Measurements from ENCODE around the gene AHDC1. TPM values are rescaled to one million over a fixed set of nuclear protein-coding genes. Genes with fewer than 3 reads are reported as not detected.
A peak's percentile ranks its signal among the peaks of the same experiment; 100 is the strongest.

The AHDC1 gene
- total RNA-seq, 5 donors from 2014 or later (not counting 1 experiment from before 2014, with no cell fraction given), result 21.9 to 26.4 (median 23.1) TPM

GRCh38 chr1:27557596-27558340 lies 46.2 kb downstream of the AHDC1 start:
- peaks cover 14 to 32% of the 10 kb centered on the region in 2 experiments for H3K4me1 ChIP-seq (ENCODE audit: control insufficient read depth in 1 of 2, extremely low read depth in 1 of 2, insufficient read depth in 2 of 2, low read length in 2 of 2)
- ATAC-seq (replicated peaks in 1 of 4) (no peak), DNase-seq (no peak)
- Mint-ChIP-seq H3K36me3 (peaks cover 4% of the 10 kb centered on the region), H3K27me3 (no peaks in the 10 kb centered on the region), H3K4me3 (no peak overlapping the region), H3K9me3 (no peaks in the 10 kb centered on the region), H3K4me1 (peaks cover 34 to 56% (median 44%) of the 10 kb centered on the region in 3 donors), H3K27ac (peak overlapping the region; percentile 44 to 71)
- POLR2A ChIA-PET, result no interaction called here
- CTCF ChIA-PET, result interaction anchor here (0.6 to 1.8 kb wide), 7 partner anchors 28 to 277 kb away, joined by 3 to 13 read pairs (median 7); no protein-coding TSS in a partner anchor
- H3K9me3 ChIP-seq, result no peaks in the 10 kb centered on the region
- no peaks in the 10 kb centered on the region for H3K27me3 ChIP-seq (replicated peaks in 1 of 2; ENCODE audit: control insufficient read depth in 2 of 2, extremely low read depth in 1 of 2, insufficient read depth in 2 of 2, low read length in 1 of 2)
- WGBS (ENCODE audit: insufficient coverage), result 96% methylated on average over 8 of the region's 11 CpGs
- no peak overlapping the region for H3K4me3 ChIP-seq (ENCODE audit: control insufficient read depth in 1 of 2, extremely low read depth in 1 of 2, low read length in 1 of 2)
- no peak overlapping the region for H3K27ac ChIP-seq (ENCODE audit: low read length)
- H3K36me3 ChIP-seq (ENCODE audit: control insufficient read depth in 2 of 2, extremely low read depth in 1 of 2, insufficient read depth in 1 of 2, low read length in 1 of 2), result peaks cover 6 to 9% of the 10 kb centered on the region in 2 donors

DNA sequence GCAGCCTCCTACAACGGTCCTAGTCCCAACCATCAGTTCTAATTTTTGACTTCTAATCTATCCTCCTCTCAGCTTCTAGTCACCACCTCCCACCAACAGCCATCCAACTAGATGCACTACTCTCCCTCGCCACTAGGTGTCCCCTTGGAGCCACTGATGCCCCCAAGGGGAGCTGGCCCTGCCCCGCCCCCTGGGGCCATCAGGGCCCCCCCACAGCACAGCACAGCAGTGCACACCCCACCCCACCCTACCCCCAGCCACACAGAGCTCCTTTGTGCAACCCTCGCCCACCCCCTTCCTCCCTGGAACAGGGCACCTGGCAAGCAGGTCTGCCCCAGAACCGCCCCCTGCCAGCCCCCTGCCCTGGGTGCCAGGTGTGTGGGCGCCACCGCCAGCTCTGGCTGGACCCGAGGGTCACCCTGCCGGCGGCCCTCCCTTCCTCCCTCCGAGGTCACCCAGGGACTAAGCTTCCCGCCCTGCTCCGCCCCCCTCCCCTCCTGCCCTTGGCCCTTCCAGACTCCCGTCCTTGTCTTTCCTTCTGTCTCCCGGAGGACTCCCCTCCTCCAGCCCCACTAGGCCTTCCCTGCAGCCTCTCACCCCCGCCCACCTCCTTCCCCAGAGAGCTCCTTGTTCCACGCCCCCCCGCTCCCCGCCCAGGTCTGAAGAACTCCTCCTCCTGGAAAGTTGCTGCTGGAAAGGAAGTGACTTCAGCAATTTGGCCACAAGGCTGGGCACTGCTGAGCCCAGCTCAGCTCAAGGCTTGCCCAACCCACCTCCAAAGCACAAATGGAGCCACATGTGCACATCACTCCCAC lies 47.0 kb downstream of the AHDC1 start:
- Histone ChIP-seq H3K27me3 (replicated peaks in 1 of 2; ENCODE audit: control insufficient read depth in 2 of 2, extremely low read depth in 1 of 2, insufficient read depth in 2 of 2, low read length in 1 of 2) (no peaks in the 10 kb centered on the region), H3K4me1 (ENCODE audit: control insufficient read depth in 1 of 2, extremely low read depth in 1 of 2, insufficient read depth in 2 of 2, low read length in 2 of 2) (peaks cover 14 to 32% of the 10 kb centered on the region in 2 experiments), H3K27ac (ENCODE audit: low read length) (no peak overlapping the region), H3K4me3 (ENCODE audit: control insufficient read depth in 1 of 2, extremely low read depth in 1 of 2, low read length in 1 of 2) (no peak overlapping the region), H3K36me3 (ENCODE audit: control insufficient read depth in 2 of 2, extremely low read depth in 1 of 2, insufficient read depth in 1 of 2, low read length in 1 of 2) (peaks cover 6 to 9% of the 10 kb centered on the region in 2 donors), H3K9me3 (no peaks in the 10 kb centered on the region)
- H3K4me3 Mint-ChIP-seq, result peak overlapping the region in 1 of 3 donors; percentile 76
- DNase-seq (peak; percentile 28 to 85 (median 61)), ATAC-seq (replicated peaks in 1 of 4) (peak; percentile 73 to 83 (median 78))
- H3K27me3 Mint-ChIP-seq, result no peaks in the 10 kb centered on the region
- peaks cover 4% of the 10 kb centered on the region for H3K36me3 Mint-ChIP-seq
- ChIA-PET POLR2A (no interaction called here), CTCF (interaction anchor here (0.5 to 1.8 kb wide), 28 partner anchors 9 to 1671 kb away, joined by 3 to 13 read pairs (median 4); partner anchors contain the start of genes AHDC1 (in 1 of the 2) and IFI6 (in 1 of the 2))
- peaks cover 34 to 52% (median 42%) of the 10 kb centered on the region in 3 donors for H3K4me1 Mint-ChIP-seq
- WGBS (ENCODE audit: insufficient coverage), result 38% methylated on average over 15 of the region's 19 CpGs
- H3K9me3 Mint-ChIP-seq, result no peaks in the 10 kb centered on the region
- peak overlapping the region; percentile 71 to 80 for H3K27ac Mint-ChIP-seq

DNA sequence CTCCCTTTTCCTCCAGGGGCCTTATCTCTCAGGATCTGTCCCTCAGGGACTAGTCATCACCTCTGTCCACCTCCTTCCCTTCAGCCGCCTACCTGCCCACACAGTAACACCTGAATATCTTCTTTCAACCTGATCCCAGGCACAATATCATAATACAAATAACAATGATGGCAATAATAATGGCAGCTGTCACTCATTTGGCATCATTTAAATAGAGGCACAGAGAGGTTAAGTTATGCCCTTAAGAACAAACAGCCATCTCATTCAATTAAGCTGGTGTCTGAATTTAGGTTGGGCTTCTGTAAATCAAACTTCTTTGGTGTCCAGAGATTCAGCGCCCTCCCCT lies 47.5 kb downstream of the AHDC1 start:
- DNase-seq, result no peak

DNA sequence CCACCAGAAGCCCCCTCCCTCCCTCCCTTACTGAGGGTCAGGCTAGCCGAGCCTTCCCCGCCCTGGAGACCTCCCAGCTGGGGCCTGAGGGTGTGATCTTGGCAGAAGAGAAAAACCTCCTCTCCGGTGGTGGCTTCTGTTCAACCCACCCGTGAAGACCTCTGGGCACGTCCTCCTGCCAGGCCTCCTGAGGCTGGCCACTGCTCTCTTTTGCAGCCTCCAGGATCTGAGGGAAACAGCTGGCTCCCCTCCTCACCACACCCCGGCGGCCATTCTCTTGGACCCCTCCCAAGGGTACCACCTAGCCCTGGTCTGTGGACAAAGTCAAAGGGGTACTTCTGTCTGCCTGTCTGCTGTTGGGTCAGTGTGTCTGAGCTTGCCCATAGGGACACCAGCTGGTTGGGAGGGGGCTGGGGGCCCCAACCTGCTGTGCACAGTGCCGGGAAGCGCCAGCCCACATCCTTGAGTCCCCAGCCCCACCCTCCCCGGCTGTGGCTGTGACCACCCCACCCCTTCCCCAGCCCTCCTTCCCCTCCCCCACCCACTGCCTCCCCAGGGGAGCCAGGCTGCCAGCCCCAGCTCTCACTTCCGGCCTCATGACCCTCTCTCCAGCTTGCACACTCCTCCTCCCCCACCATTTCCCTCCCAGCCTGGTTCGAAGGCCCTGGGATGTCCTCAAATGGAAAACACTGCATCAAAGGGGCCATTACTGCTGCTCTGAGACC lies 48.1 kb downstream of the AHDC1 start:
- Mint-ChIP-seq H3K4me3 (peak overlapping the region in 1 of 3 donors; percentile 76), H3K27ac (peak overlapping the region; percentile 62 to 80), H3K4me1 (peaks cover 32 to 42% (median 38%) of the 10 kb centered on the region in 3 donors), H3K27me3 (no peaks in the 10 kb centered on the region), H3K36me3 (peaks cover 8% of the 10 kb centered on the region), H3K9me3 (no peaks in the 10 kb centered on the region)
- POLR2A ChIA-PET, result interaction anchor here in 1 of 2 donors (0.6 kb wide), 1 partner anchor 10 kb away, joined by 3 read pairs; no protein-coding TSS in a partner anchor
- peak in 17 of 35 experiments; percentile 10 to 35 (median 22) for DNase-seq
- H3K27me3 ChIP-seq (replicated peaks in 1 of 2; ENCODE audit: control insufficient read depth in 2 of 2, extremely low read depth in 1 of 2, insufficient read depth in 2 of 2, low read length in 1 of 2), result no peaks in the 10 kb centered on the region
- H3K27ac ChIP-seq (ENCODE audit: low read length), result peak overlapping the region; percentile 29
- no peaks in the 10 kb centered on the region for H3K9me3 ChIP-seq
- peak; percentile 30 to 53 (median 36) for ATAC-seq (replicated peaks in 1 of 4)
- WGBS (ENCODE audit: insufficient coverage), result 35% methylated on average over 3 of the region's 12 CpGs
- CTCF ChIA-PET, result interaction anchor here (0.5 to 1.8 kb wide), 15 partner anchors 13 to 680 kb away, joined by 3 to 13 read pairs (median 4); partner anchors contain the start of genes AHDC1 (in 1 of the 2), ATP5IF1 (in 1 of the 2) and IFI6 (in 1 of the 2)
- no peak overlapping the region for H3K4me3 ChIP-seq (ENCODE audit: control insufficient read depth in 1 of 2, extremely low read depth in 1 of 2, low read length in 1 of 2)
- H3K36me3 ChIP-seq (ENCODE audit: control insufficient read depth in 2 of 2, extremely low read depth in 1 of 2, insufficient read depth in 1 of 2, low read length in 1 of 2), result peaks cover 9 to 11% of the 10 kb centered on the region in 2 donors
- H3K4me1 ChIP-seq (ENCODE audit: control insufficient read depth in 1 of 2, extremely low read depth in 1 of 2, insufficient read depth in 2 of 2, low read length in 2 of 2), result peaks cover 14 to 32% of the 10 kb centered on the region in 2 experiments

More for the DNA sequence above, 47.5 kb downstream of the AHDC1 start:
- no CpG with 5 or more reads among the region's 2 CpGs for WGBS (ENCODE audit: insufficient coverage)
- Mint-ChIP-seq H3K4me1 (peaks cover 32 to 47% (median 38%) of the 10 kb centered on the region in 3 donors), H3K4me3 (peak overlapping the region in 1 of 3 donors; percentile 76), H3K27me3 (no peaks in the 10 kb centered on the region), H3K27ac (peak overlapping the region; percentile 62 to 80), H3K9me3 (no peaks in the 10 kb centered on the region), H3K36me3 (peaks cover 5% of the 10 kb centered on the region)
- ChIA-PET CTCF (interaction anchor here (0.5 to 1.8 kb wide), 20 partner anchors 9 to 295 kb away, joined by 3 to 13 read pairs (median 4); partner anchors contain the start of genes AHDC1 (in 1 of the 2) and IFI6 (in 1 of the 2)), POLR2A (interaction anchor here in 1 of 2 donors (0.6 kb wide), 1 partner anchor 11 kb away, joined by 3 read pairs; no protein-coding TSS in a partner anchor)
- Histone ChIP-seq H3K27ac (ENCODE audit: low read length) (no peak overlapping the region), H3K4me1 (ENCODE audit: control insufficient read depth in 1 of 2, extremely low read depth in 1 of 2, insufficient read depth in 2 of 2, low read length in 2 of 2) (peaks cover 14 to 32% of the 10 kb centered on the region in 2 experiments), H3K4me3 (ENCODE audit: control insufficient read depth in 1 of 2, extremely low read depth in 1 of 2, low read length in 1 of 2) (no peak overlapping the region), H3K27me3 (replicated peaks in 1 of 2; ENCODE audit: control insufficient read depth in 2 of 2, extremely low read depth in 1 of 2, insufficient read depth in 2 of 2, low read length in 1 of 2) (no peaks in the 10 kb centered on the region), H3K36me3 (ENCODE audit: control insufficient read depth in 2 of 2, extremely low read depth in 1 of 2, insufficient read depth in 1 of 2, low read length in 1 of 2) (peaks cover 6 to 9% of the 10 kb centered on the region in 2 donors), H3K9me3 (no peaks in the 10 kb centered on the region)
- ATAC-seq (replicated peaks in 1 of 4), result peak in 2 of 4 experiments; percentile 7 to 17

GRCh38 chr1:27554759-27555699 lies 48.9 kb downstream of the AHDC1 start:
- H3K27me3 ChIP-seq (replicated peaks in 1 of 2; ENCODE audit: control insufficient read depth in 2 of 2, extremely low read depth in 1 of 2, insufficient read depth in 2 of 2, low read length in 1 of 2), result no peaks in the 10 kb centered on the region
- Mint-ChIP-seq H3K9me3 (no peaks in the 10 kb centered on the region), H3K27ac (peak overlapping the region; percentile 79), H3K36me3 (peaks cover 8% of the 10 kb centered on the region), H3K4me3 (no peak overlapping the region), H3K27me3 (no peaks in the 10 kb centered on the region), H3K4me1 (peaks cover 29 to 34% (median 33%) of the 10 kb centered on the region in 3 donors)
- H3K4me1 ChIP-seq (ENCODE audit: control insufficient read depth in 1 of 2, extremely low read depth in 1 of 2, insufficient read depth in 2 of 2, low read length in 2 of 2), result peaks cover 14 to 32% of the 10 kb centered on the region in 2 experiments
- 74% methylated on average over 2 of the region's 8 CpGs for WGBS (ENCODE audit: insufficient coverage)
- ATAC-seq (replicated peaks in 1 of 4), result no peak
- ChIA-PET POLR2A (no interaction called here), CTCF (interaction anchor here (0.5 to 1.5 kb wide), 3 partner anchors 18 to 681 kb away, joined by 3 to 5 read pairs (median 3); partner anchors contain the start of gene ATP5IF1 (in 1 of the 2))
- H3K36me3 ChIP-seq (ENCODE audit: control insufficient read depth in 2 of 2, extremely low read depth in 1 of 2, insufficient read depth in 1 of 2, low read length in 1 of 2), result peaks cover 13 to 14% of the 10 kb centered on the region in 2 donors
- DNase-seq, result no peak
- no peak overlapping the region for H3K4me3 ChIP-seq (ENCODE audit: control insufficient read depth in 1 of 2, extremely low read depth in 1 of 2, low read length in 1 of 2)
- H3K9me3 ChIP-seq, result no peaks in the 10 kb centered on the region
- peak overlapping the region; percentile 7 for H3K27ac ChIP-seq (ENCODE audit: low read length)

All from T-cell (primary cell).